ENCODE results near the gene UNC50.

DNA sequence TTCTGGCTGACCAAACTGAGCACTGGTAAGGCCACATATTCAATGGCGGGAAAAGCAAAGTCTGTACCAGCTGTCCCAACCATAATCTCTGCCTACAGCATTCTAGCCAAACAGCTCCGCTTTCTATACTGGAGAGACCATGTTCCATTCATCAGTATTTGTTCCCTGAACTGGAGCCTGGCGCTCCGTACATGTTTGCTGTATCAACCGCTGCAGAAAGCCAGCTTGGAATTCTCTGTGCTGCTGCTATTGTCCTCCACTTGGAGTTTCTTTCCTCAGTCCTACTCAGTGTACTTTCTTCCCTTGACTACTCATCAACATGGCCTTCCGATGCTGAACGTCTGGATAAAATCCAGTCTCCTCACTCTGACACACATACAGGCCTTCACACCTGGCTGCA lies 2.0 kb upstream of the UNC50 start:
- TF ChIP-seq POLR2A (IDR thresholded peaks at IDR 0.05; ENCODE audit: low read length) (no peak), GATA1 (IDR thresholded peaks at IDR 0.05; ENCODE audit: low read depth, low read length) (no peak)

Data from erythroblast (primary cell).